IPS-11a (cell line): Measurements from ENCODE around the gene KLF17.

Source experiments
- H3K4me3 ChIP-seq: one replicate; pipeline ENCODE4 v1.5.1; 2013; ENCODE audit warnings: low read depth, low read length, control low read depth

The KLF17 gene

GRCh38 chr1:44151332-44151731 lies 32.7 kb downstream of the KLF17 start:
- H3K4me3 ChIP-seq: no peak overlapping the region

DNA sequence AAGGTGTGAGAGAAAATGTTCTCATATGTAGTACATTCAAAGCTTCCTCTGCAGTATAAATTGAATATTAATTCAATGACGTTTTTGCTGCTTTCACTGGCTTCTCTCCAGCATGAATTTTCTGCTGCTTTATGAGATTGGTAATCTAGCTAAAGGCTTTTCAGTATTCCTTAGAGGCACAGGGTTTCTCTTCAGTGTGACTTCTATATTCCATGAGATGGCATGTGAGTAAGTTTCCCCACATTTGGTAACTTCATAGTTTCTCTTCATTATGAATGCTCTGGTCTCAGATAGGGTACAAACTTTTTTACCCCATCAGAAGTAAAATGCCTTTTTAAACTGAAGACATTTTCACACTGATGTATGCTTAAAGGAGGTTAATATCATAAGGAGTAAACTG lies 33.2 kb downstream of the KLF17 start:
- no peak overlapping the region for H3K4me3 ChIP-seq

- no peak overlapping the region for H3K4me3 ChIP-seq
Observed at GRCh38 chr1:44152692-44153091, 34.1 kb downstream of the KLF17 start.

- no peak overlapping the region for H3K4me3 ChIP-seq
Observed at GRCh38 chr1:44154049-44154448, 35.4 kb downstream of the KLF17 start.

DNA sequence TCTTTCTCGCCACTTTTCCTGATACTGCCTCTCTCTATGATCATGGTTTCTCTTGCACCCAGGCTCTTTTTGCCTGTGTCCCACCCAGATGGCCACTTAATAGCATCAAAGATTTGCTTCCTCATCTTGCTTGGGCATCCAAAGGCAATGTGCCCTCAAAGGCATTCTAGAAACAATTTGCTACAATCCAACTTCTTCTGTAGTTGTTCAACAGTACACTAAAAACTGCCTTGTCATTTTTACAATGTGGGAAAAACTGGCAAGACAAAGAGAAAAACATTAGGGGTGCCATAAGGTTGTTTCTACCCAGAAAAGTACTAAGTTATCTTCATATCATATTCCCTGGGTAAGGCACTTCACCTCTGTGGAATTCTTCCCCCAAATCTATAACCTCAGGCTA lies 39.3 kb downstream of the KLF17 start:
- no peak overlapping the region for H3K4me3 ChIP-seq

- H3K4me3 ChIP-seq: no peak overlapping the region
Observed at GRCh38 chr1:44158871-44159270, 40.2 kb downstream of the KLF17 start.

DNA sequence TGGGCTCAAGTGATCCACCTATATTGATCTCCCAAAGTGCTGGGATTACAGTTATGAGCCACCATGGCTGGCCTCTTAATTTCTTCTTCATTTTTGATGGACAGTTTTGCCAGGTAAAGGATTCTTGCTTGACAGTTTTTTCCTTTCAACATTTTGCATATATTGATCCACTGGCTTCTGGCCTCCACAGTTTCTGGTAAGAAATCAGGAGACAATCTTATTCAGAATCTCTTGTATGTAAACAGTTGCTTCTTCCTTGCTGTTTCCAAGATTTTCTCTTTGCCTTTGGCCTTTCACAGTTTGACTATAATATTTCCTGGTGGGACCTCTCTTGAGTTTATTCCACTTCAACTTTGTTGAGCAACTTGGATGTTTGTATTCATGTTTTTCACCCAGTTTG lies 42.9 kb downstream of the KLF17 start:
- no peak overlapping the region for H3K4me3 ChIP-seq

DNA sequence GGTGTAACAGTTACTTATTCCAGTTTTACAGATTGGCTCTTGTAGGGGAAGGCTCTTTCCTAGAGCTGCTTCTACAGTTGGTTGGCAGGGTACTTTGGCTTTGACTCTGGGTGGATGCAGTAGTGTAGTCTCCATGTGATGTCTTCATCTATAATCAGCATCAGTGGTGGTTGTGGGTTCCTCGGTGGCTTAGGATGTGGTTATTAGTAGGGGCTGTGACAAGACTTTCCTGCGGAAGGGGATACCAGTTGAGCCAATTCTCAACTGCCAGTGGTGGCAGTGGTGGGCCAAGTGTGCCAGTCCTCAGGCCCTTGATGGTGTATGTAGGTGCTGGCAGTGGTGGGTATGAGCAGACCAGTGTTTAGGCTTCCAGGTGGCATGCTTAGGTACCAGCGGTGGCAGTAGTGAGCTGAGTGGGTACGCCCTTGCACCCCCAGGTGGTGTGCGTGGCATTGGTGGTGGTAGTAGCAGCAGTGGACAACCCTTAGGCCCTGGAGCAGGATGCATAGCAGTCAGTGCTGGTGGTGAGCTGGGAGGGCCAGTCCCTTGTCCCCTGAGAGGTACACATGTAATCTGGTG lies 50.0 kb downstream of the KLF17 start:
- no peak overlapping the region for H3K4me3 ChIP-seq

GRCh38 chr1:44170281-44170823 lies 51.7 kb downstream of the KLF17 start:
- no peak overlapping the region for H3K4me3 ChIP-seq

DNA sequence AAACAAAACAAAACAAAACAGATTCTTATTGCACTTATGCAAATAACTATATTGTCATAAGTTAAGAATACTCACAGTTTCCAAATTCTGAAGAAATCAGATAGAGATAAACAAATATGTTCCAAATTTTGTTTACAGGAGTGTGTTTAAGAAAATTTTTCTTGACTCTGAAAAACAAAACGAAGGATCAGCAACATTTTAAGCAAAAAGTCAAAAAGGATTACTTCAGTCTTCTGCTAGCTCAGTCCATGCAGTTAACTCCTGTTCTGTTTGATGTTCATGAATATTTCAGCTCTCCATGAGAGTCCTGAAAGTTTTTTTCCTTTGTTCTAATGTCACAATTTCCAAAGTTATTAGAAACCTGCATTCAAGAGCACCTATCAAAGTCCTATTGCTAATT lies 56.0 kb downstream of the KLF17 start:
- H3K4me3 ChIP-seq: no peak overlapping the region
